ENCODE results near the gene INPP5F.

The INPP5F gene

GRCh38 chr10:119755446-119755845, 29.6 kb downstream of the INPP5F start:
- Histone ChIP-seq H3K79me1 (ENCODE audit: low read depth, low read length) (no peaks in the 10 kb centered on the region), H3K4me2 (ENCODE audit: insufficient read depth, low read length, poor library complexity, severe bottlenecking) (no peak overlapping the region), H4K8ac (ENCODE audit: low read depth, low read length) (no peak overlapping the region), H3K23ac (ENCODE audit: low read depth, low read length, poor library complexity) (no peak overlapping the region), H3K4me3 (ENCODE audit: low read length in 2 of 2) (no peak overlapping the region), H3K9ac (ENCODE audit: low read depth, low read length, poor library complexity) (no peak overlapping the region), H3K4ac (ENCODE audit: low read length) (no peak overlapping the region), H3K4me1 (ENCODE audit: control insufficient read depth in 2 of 2, insufficient read depth in 1 of 2, low read depth in 1 of 2, low read length in 2 of 2) (peaks cover 3 to 11% of the 10 kb centered on the region in 2 donors), H2BK5ac (ENCODE audit: low read length) (no peak overlapping the region), H3K27me3 (ENCODE audit: control insufficient read depth in 3 of 3, insufficient read depth in 3 of 3, low read depth in 1 of 3, low read length in 3 of 3) (no peaks in the 10 kb centered on the region), H3K36me3 (replicated peaks in 1 of 2; ENCODE audit: control insufficient read depth in 2 of 2, insufficient read depth in 2 of 2, low read length in 2 of 2) (peaks cover 0 to 44% of the 10 kb centered on the region in 2 donors), H2AFZ (ENCODE audit: low read length) (no peak overlapping the region), H3K9me3 (replicated peaks in 1 of 2; ENCODE audit: control insufficient read depth in 2 of 2, insufficient read depth in 1 of 2, low read depth in 1 of 2, low read length in 2 of 2) (no peaks in the 10 kb centered on the region), H2AK5ac (ENCODE audit: low read depth, low read length) (no peak overlapping the region), H4K91ac (ENCODE audit: low read depth, low read length, poor library complexity) (no peak overlapping the region), H2BK15ac (ENCODE audit: low read length) (no peak overlapping the region), H2BK120ac (ENCODE audit: low read depth, low read length) (no peak overlapping the region), H3K27ac (replicated peaks; ENCODE audit: low read length) (no peak overlapping the region), H3K14ac (ENCODE audit: low read length) (no peak overlapping the region), H3K18ac (ENCODE audit: low read length) (no peak overlapping the region), H2BK12ac (ENCODE audit: low read length) (no peak overlapping the region)
- no peak for DNase-seq (ENCODE audit: low spot score)
- WGBS, 2 donors (ENCODE audit: extremely low coverage in 2 of 2, insufficient read length in 2 of 2, insufficient replicate concordance in 1 of 2), result no CpG with 5 or more reads among the region's 5 CpGs

DNA sequence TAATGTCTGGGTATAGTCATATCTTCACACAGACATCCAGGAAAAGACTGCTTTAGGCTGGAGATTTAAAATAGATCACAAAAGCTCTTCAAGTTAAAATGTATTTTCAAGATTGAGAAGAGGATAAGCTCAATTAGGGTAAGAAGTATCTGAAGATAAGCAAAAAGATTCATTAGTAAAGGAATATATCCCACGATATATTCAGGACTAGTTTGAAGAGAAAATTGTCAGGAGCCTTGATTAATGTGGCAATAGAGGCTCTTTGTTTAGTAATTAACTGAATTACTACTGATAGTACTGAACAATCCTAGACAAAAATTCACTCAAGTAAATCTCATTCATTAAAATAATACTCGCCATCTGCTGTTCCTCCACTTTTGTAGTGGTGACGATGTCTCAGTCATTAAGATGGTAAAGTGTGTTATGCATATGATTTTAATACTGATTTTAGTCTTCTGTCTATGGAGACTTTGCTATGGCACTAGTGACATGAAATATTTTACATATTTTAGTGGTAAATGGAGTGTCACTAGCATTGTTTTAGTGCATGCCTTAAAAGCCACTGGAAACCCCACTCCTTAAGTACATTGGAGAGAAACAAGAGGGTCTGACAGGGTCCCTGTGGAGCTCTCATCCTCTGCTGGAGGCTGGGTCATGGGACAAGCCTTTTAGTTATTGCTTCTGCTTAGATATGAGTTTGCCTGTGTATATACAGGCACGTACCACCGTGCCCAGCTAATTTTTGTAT, 32.8 kb downstream of the INPP5F start:
- Histone ChIP-seq H3K27me3 (ENCODE audit: control insufficient read depth in 3 of 3, insufficient read depth in 3 of 3, low read depth in 1 of 3, low read length in 3 of 3) (no peaks in the 10 kb centered on the region), H3K27ac (replicated peaks; ENCODE audit: low read length) (no peak overlapping the region), H4K8ac (ENCODE audit: low read depth, low read length) (no peak overlapping the region), H3K4me1 (ENCODE audit: control insufficient read depth in 2 of 2, insufficient read depth in 1 of 2, low read depth in 1 of 2, low read length in 2 of 2) (peaks cover 2 to 6% of the 10 kb centered on the region in 2 donors), H3K4ac (ENCODE audit: low read length) (no peak overlapping the region), H2BK12ac (ENCODE audit: low read length) (no peak overlapping the region), H2BK120ac (ENCODE audit: low read depth, low read length) (no peak overlapping the region), H2AFZ (ENCODE audit: low read length) (no peak overlapping the region), H3K36me3 (replicated peaks in 1 of 2; ENCODE audit: control insufficient read depth in 2 of 2, insufficient read depth in 2 of 2, low read length in 2 of 2) (peaks cover 0 to 53% of the 10 kb centered on the region in 2 donors), H2AK5ac (ENCODE audit: low read depth, low read length) (no peak overlapping the region), H4K91ac (ENCODE audit: low read depth, low read length, poor library complexity) (no peak overlapping the region), H2BK5ac (ENCODE audit: low read length) (no peak overlapping the region), H3K4me3 (ENCODE audit: low read length in 2 of 2) (no peak overlapping the region), H3K23ac (ENCODE audit: low read depth, low read length, poor library complexity) (no peak overlapping the region), H3K18ac (ENCODE audit: low read length) (no peak overlapping the region), H3K9ac (ENCODE audit: low read depth, low read length, poor library complexity) (no peak overlapping the region), H3K79me1 (ENCODE audit: low read depth, low read length) (no peaks in the 10 kb centered on the region), H3K4me2 (ENCODE audit: insufficient read depth, low read length, poor library complexity, severe bottlenecking) (no peak overlapping the region), H3K9me3 (replicated peaks in 1 of 2; ENCODE audit: control insufficient read depth in 2 of 2, insufficient read depth in 1 of 2, low read depth in 1 of 2, low read length in 2 of 2) (peaks cover 0 to 2% of the 10 kb centered on the region in 2 donors), H3K14ac (ENCODE audit: low read length) (no peak overlapping the region), H2BK15ac (ENCODE audit: low read length) (no peak overlapping the region)
- WGBS, 2 donors (ENCODE audit: extremely low coverage in 2 of 2, insufficient read length in 2 of 2, insufficient replicate concordance in 1 of 2), result no CpG with 5 or more reads among the region's 5 CpGs
- DNase-seq (ENCODE audit: low spot score), result no peak

DNA sequence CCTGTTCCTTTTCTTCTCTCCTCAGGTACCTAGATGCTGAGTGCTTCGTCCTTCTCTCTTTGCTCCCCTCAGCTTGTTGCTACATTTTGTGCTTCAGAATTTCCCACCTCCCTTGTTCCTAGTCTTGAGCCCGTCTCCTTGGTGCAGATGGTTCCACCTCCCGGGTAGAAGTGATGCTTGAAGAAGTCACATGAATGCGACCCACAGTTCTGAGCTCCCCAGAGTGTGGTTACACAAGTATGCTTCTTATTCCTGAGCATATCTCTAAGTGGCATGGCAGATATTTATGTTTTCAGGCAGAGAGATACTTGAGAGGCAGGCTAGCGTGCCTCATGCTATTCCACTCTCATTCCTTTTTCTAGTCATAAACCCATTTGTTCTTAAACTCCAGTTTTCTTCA, 34.0 kb downstream of the INPP5F start:
- Histone ChIP-seq H3K14ac (ENCODE audit: low read length) (no peak overlapping the region), H3K23ac (ENCODE audit: low read depth, low read length, poor library complexity) (no peak overlapping the region), H2BK12ac (ENCODE audit: low read length) (no peak overlapping the region), H3K9ac (ENCODE audit: low read depth, low read length, poor library complexity) (no peak overlapping the region), H3K4me1 (ENCODE audit: control insufficient read depth in 2 of 2, insufficient read depth in 1 of 2, low read depth in 1 of 2, low read length in 2 of 2) (peaks cover 0 to 4% of the 10 kb centered on the region in 2 donors), H3K4me2 (ENCODE audit: insufficient read depth, low read length, poor library complexity, severe bottlenecking) (no peak overlapping the region), H3K27me3 (ENCODE audit: control insufficient read depth in 3 of 3, insufficient read depth in 3 of 3, low read depth in 1 of 3, low read length in 3 of 3) (no peaks in the 10 kb centered on the region), H2AK5ac (ENCODE audit: low read depth, low read length) (no peak overlapping the region), H3K9me3 (replicated peaks in 1 of 2; ENCODE audit: control insufficient read depth in 2 of 2, insufficient read depth in 1 of 2, low read depth in 1 of 2, low read length in 2 of 2) (peaks cover 0 to 2% of the 10 kb centered on the region in 2 donors), H2BK120ac (ENCODE audit: low read depth, low read length) (no peak overlapping the region), H4K8ac (ENCODE audit: low read depth, low read length) (no peak overlapping the region), H4K91ac (ENCODE audit: low read depth, low read length, poor library complexity) (no peak overlapping the region), H3K18ac (ENCODE audit: low read length) (no peak overlapping the region), H2BK5ac (ENCODE audit: low read length) (no peak overlapping the region), H3K4ac (ENCODE audit: low read length) (no peak overlapping the region), H2BK15ac (ENCODE audit: low read length) (no peak overlapping the region), H3K79me1 (ENCODE audit: low read depth, low read length) (no peaks in the 10 kb centered on the region), H3K36me3 (replicated peaks in 1 of 2; ENCODE audit: control insufficient read depth in 2 of 2, insufficient read depth in 2 of 2, low read length in 2 of 2) (peaks cover 0 to 53% of the 10 kb centered on the region in 2 donors), H3K4me3 (ENCODE audit: low read length in 2 of 2) (no peak overlapping the region), H2AFZ (ENCODE audit: low read length) (no peak overlapping the region), H3K27ac (replicated peaks; ENCODE audit: low read length) (no peak overlapping the region)
- no CpG with 5 or more reads among the region's 5 CpGs for WGBS, 2 donors (ENCODE audit: extremely low coverage in 2 of 2, insufficient read length in 2 of 2, insufficient replicate concordance in 1 of 2)
- DNase-seq (ENCODE audit: low spot score), result no peak

- Histone ChIP-seq H3K18ac (ENCODE audit: low read length) (no peak overlapping the region), H4K8ac (ENCODE audit: low read depth, low read length) (no peak overlapping the region), H4K91ac (ENCODE audit: low read depth, low read length, poor library complexity) (no peak overlapping the region), H3K4me3 (ENCODE audit: low read length in 2 of 2) (no peak overlapping the region), H2BK15ac (ENCODE audit: low read length) (no peak overlapping the region), H2BK5ac (ENCODE audit: low read length) (no peak overlapping the region), H3K14ac (ENCODE audit: low read length) (no peak overlapping the region), H2AFZ (ENCODE audit: low read length) (no peak overlapping the region), H3K27me3 (ENCODE audit: control insufficient read depth in 3 of 3, insufficient read depth in 3 of 3, low read depth in 1 of 3, low read length in 3 of 3) (no peaks in the 10 kb centered on the region), H3K36me3 (replicated peaks in 1 of 2; ENCODE audit: control insufficient read depth in 2 of 2, insufficient read depth in 2 of 2, low read length in 2 of 2) (peaks cover 0 to 63% of the 10 kb centered on the region in 2 donors), H3K79me1 (ENCODE audit: low read depth, low read length) (no peaks in the 10 kb centered on the region), H2BK120ac (ENCODE audit: low read depth, low read length) (no peak overlapping the region), H3K4me2 (ENCODE audit: insufficient read depth, low read length, poor library complexity, severe bottlenecking) (no peak overlapping the region), H2BK12ac (ENCODE audit: low read length) (no peak overlapping the region), H3K4ac (ENCODE audit: low read length) (no peak overlapping the region), H2AK5ac (ENCODE audit: low read depth, low read length) (no peak overlapping the region), H3K9me3 (replicated peaks in 1 of 2; ENCODE audit: control insufficient read depth in 2 of 2, insufficient read depth in 1 of 2, low read depth in 1 of 2, low read length in 2 of 2) (peaks cover 0 to 2% of the 10 kb centered on the region in 2 donors), H3K4me1 (ENCODE audit: control insufficient read depth in 2 of 2, insufficient read depth in 1 of 2, low read depth in 1 of 2, low read length in 2 of 2) (peaks cover 0 to 4% of the 10 kb centered on the region in 2 donors), H3K9ac (ENCODE audit: low read depth, low read length, poor library complexity) (no peak overlapping the region), H3K23ac (ENCODE audit: low read depth, low read length, poor library complexity) (no peak overlapping the region), H3K27ac (replicated peaks; ENCODE audit: low read length) (no peak overlapping the region)
- no peak for DNase-seq (ENCODE audit: low spot score)
- no CpG with 5 or more reads among the region's 3 CpGs for WGBS, 2 donors (ENCODE audit: extremely low coverage in 2 of 2, insufficient read length in 2 of 2, insufficient replicate concordance in 1 of 2)
Measured at GRCh38 chr10:119761106-119761505, 35.3 kb downstream of the INPP5F start.
